ENCODE measurements around the gene NUMBL.

NUMBL gene

GRCh38 chr19:40688987-40689338 lies 1.5 kb downstream of the NUMBL start:
- WGBS, 2 experiments (ENCODE audit: insufficient coverage in 2 of 2) = 85% methylated on average over 4 of the region's 4 CpGs; no CpG with 5 or more reads in 1 of the 2 experiments
- H3K27ac ChIP-seq (ENCODE audit: low read depth, low read length, severe bottlenecking) = no peak overlapping the region

DNA sequence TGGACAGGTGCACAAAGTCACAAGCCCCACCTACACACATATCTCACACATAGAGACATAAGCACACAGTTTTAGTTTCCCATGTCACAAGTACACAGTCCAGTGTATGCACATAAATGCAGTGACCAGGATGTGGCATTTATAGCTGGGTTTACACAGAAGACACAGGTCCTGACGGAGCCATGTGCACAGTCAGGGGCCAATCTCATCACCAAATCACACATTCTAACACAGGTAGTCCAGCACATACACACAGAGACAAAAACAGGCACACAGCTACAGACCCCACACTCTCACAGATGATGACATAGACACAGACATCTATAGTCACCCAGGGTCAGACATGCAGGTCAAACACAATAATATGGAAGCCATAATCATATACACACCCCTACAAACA lies 2.1 kb downstream of the NUMBL start:
- Histone ChIP-seq H3K36me3 (ENCODE audit: control insufficient read depth, insufficient read depth, low read length) (peaks cover 40% of the 10 kb centered on the region), H3K4me3 (ENCODE audit: extremely low read depth, insufficient read depth, low read length, poor library complexity, severe bottlenecking) (no peak overlapping the region), H3K9me3 (ENCODE audit: control insufficient read depth, low read length) (no peaks in the 10 kb centered on the region), H3K4me1 (ENCODE audit: control insufficient read depth, insufficient read depth, low read length, poor library complexity, severe bottlenecking) (peaks cover 3% of the 10 kb centered on the region), H3K27ac (ENCODE audit: low read depth, low read length, severe bottlenecking) (no peak overlapping the region)
- 83 to 100% methylated on average over 1 of the region's 1 CpG for WGBS, 2 experiments (ENCODE audit: insufficient coverage in 2 of 2)

More at GRCh38 chr19:40688987-40689338, 1.5 kb downstream of the NUMBL start:
- Histone ChIP-seq H3K9me3 (ENCODE audit: control insufficient read depth, low read length) (no peaks in the 10 kb centered on the region), H3K4me1 (ENCODE audit: control insufficient read depth, insufficient read depth, low read length, poor library complexity, severe bottlenecking) (peaks cover 3% of the 10 kb centered on the region), H3K36me3 (ENCODE audit: control insufficient read depth, insufficient read depth, low read length) (peaks cover 39% of the 10 kb centered on the region), H3K4me3 (ENCODE audit: extremely low read depth, insufficient read depth, low read length, poor library complexity, severe bottlenecking) (peak overlapping the region; percentile 72)

DNA sequence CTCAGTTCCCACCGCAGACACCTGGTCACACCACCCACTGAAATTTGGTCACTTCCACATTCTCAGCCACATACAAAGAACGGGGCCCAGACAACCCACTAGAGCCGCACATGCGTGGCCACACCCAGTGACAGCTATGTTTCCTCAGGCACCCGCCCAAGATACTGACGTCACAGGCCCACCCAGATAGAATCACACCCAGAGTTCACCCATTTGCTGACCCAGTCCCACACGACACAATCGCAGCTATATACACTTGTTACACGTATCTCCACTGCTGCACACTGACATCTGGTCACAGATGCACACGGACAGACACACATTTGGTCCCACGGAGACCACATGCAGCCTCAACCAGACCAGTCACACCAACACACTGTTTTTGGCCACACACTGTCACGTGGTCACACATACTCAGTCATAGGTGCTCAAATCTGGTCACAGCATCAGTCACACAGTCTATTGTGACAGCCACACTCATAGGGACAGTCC lies 2.9 kb downstream of the NUMBL start:
- Histone ChIP-seq H3K9me3 (ENCODE audit: control insufficient read depth, low read length) (no peaks in the 10 kb centered on the region), H3K27ac (ENCODE audit: low read depth, low read length, severe bottlenecking) (no peak overlapping the region), H3K4me3 (ENCODE audit: extremely low read depth, insufficient read depth, low read length, poor library complexity, severe bottlenecking) (no peak overlapping the region), H3K4me1 (ENCODE audit: control insufficient read depth, insufficient read depth, low read length, poor library complexity, severe bottlenecking) (peaks cover 3% of the 10 kb centered on the region), H3K36me3 (ENCODE audit: control insufficient read depth, insufficient read depth, low read length) (peaks cover 40% of the 10 kb centered on the region)
- WGBS, 2 experiments (ENCODE audit: insufficient coverage in 2 of 2) = 90 to 96% methylated on average over 12 of the region's 12 CpGs

- 97 to 98% methylated on average over 10 to 13 of the region's 14 CpGs for WGBS, 2 experiments (ENCODE audit: insufficient coverage in 2 of 2)
- Histone ChIP-seq H3K4me1 (ENCODE audit: control insufficient read depth, insufficient read depth, low read length, poor library complexity, severe bottlenecking) (peaks cover 3% of the 10 kb centered on the region), H3K9me3 (ENCODE audit: control insufficient read depth, low read length) (no peaks in the 10 kb centered on the region), H3K4me3 (ENCODE audit: extremely low read depth, insufficient read depth, low read length, poor library complexity, severe bottlenecking) (no peak overlapping the region), H3K36me3 (ENCODE audit: control insufficient read depth, insufficient read depth, low read length) (peaks cover 41% of the 10 kb centered on the region), H3K27ac (ENCODE audit: low read depth, low read length, severe bottlenecking) (no peak overlapping the region)
Observed at GRCh38 chr19:40686882-40687524, 3.4 kb downstream of the NUMBL start.

DNA sequence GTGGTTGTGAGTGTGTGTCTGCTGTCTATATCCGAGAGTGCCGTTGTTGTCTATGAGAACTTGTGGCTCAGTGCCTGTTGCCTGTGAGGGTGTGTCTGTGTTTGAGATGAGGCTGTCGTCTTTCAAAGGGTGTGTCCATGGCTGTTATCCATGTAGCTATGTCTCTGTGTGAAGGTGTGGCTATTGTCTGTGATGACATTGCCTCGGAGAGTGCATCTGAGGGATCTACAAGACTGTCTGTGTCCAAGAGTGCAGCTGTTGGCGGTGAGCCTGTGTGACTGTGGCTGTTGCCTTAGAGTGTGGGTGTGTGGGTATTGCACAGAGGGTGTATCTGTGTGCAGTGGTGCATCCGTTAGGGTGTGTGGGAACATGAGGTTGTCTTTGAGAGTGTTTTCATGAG lies 4.9 kb downstream of the NUMBL start:
- WGBS, 2 experiments (ENCODE audit: insufficient coverage in 2 of 2) = 93% methylated on average over 5 to 6 of the region's 6 CpGs
- Histone ChIP-seq H3K4me1 (ENCODE audit: control insufficient read depth, insufficient read depth, low read length, poor library complexity, severe bottlenecking) (no peaks in the 10 kb centered on the region), H3K36me3 (ENCODE audit: control insufficient read depth, insufficient read depth, low read length) (peaks cover 52% of the 10 kb centered on the region), H3K9me3 (ENCODE audit: control insufficient read depth, low read length) (no peaks in the 10 kb centered on the region), H3K27ac (ENCODE audit: low read depth, low read length, severe bottlenecking) (no peak overlapping the region), H3K4me3 (ENCODE audit: extremely low read depth, insufficient read depth, low read length, poor library complexity, severe bottlenecking) (no peak overlapping the region)

GRCh38 chr19:40685016-40685526 lies 5.4 kb downstream of the NUMBL start:
- WGBS, 2 experiments (ENCODE audit: insufficient coverage in 2 of 2) = 96 to 98% methylated on average over 3 of the region's 3 CpGs

GRCh38 chr19:40684280-40684679 lies 6.2 kb downstream of the NUMBL start:
- Histone ChIP-seq H3K36me3 (ENCODE audit: control insufficient read depth, insufficient read depth, low read length) (peaks cover 63% of the 10 kb centered on the region), H3K9me3 (ENCODE audit: control insufficient read depth, low read length) (no peaks in the 10 kb centered on the region), H3K4me1 (ENCODE audit: control insufficient read depth, insufficient read depth, low read length, poor library complexity, severe bottlenecking) (no peaks in the 10 kb centered on the region), H3K27ac (ENCODE audit: low read depth, low read length, severe bottlenecking) (no peak overlapping the region), H3K4me3 (ENCODE audit: extremely low read depth, insufficient read depth, low read length, poor library complexity, severe bottlenecking) (no peak overlapping the region)
- 96% methylated on average over 23 to 32 of the region's 32 CpGs for WGBS, 2 experiments (ENCODE audit: insufficient coverage in 2 of 2)

More at GRCh38 chr19:40685016-40685526, 5.4 kb downstream of the NUMBL start:
- Histone ChIP-seq H3K36me3 (ENCODE audit: control insufficient read depth, insufficient read depth, low read length) (peaks cover 55% of the 10 kb centered on the region), H3K27ac (ENCODE audit: low read depth, low read length, severe bottlenecking) (no peak overlapping the region), H3K4me1 (ENCODE audit: control insufficient read depth, insufficient read depth, low read length, poor library complexity, severe bottlenecking) (no peaks in the 10 kb centered on the region), H3K9me3 (ENCODE audit: control insufficient read depth, low read length) (no peaks in the 10 kb centered on the region), H3K4me3 (ENCODE audit: extremely low read depth, insufficient read depth, low read length, poor library complexity, severe bottlenecking) (no peak overlapping the region)

DNA sequence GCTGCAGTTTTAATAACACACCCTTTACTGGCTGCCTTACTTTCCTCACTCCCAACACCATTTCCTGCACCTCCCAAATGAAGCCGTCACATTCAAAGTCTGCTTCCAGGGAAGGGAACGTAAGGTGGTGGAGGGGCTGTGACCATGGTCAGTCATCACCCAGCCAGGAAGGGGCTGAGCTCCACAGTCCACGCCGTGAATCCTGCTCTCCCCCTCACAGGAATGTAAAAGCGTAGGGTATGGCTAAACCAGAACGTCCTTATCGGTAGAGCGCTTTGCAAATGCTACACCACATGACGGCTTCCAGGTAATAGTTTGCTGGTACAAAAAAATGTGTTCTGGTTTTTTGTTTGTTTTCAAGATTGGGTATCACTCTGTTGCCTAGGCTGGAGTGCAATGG lies 7.0 kb downstream of the NUMBL start:
- Histone ChIP-seq H3K36me3 (ENCODE audit: control insufficient read depth, insufficient read depth, low read length) (peaks cover 71% of the 10 kb centered on the region), H3K9me3 (ENCODE audit: control insufficient read depth, low read length) (no peaks in the 10 kb centered on the region), H3K4me1 (ENCODE audit: control insufficient read depth, insufficient read depth, low read length, poor library complexity, severe bottlenecking) (no peaks in the 10 kb centered on the region), H3K27ac (ENCODE audit: low read depth, low read length, severe bottlenecking) (no peak overlapping the region), H3K4me3 (ENCODE audit: extremely low read depth, insufficient read depth, low read length, poor library complexity, severe bottlenecking) (no peak overlapping the region)
- WGBS, 2 experiments (ENCODE audit: insufficient coverage in 2 of 2) = 97 to 98% methylated on average over 7 to 9 of the region's 9 CpGs

- Histone ChIP-seq H3K4me1 (ENCODE audit: control insufficient read depth, insufficient read depth, low read length, poor library complexity, severe bottlenecking) (no peaks in the 10 kb centered on the region), H3K4me3 (ENCODE audit: extremely low read depth, insufficient read depth, low read length, poor library complexity, severe bottlenecking) (no peak overlapping the region), H3K36me3 (ENCODE audit: control insufficient read depth, insufficient read depth, low read length) (peaks cover 80% of the 10 kb centered on the region), H3K27ac (ENCODE audit: low read depth, low read length, severe bottlenecking) (no peak overlapping the region), H3K9me3 (ENCODE audit: control insufficient read depth, low read length) (no peaks in the 10 kb centered on the region)
- 91 to 97% methylated on average over 11 of the region's 18 CpGs for WGBS, 2 experiments (ENCODE audit: insufficient coverage in 2 of 2)
Observed at GRCh38 chr19:40682431-40682964, 8.0 kb downstream of the NUMBL start.

DNA sequence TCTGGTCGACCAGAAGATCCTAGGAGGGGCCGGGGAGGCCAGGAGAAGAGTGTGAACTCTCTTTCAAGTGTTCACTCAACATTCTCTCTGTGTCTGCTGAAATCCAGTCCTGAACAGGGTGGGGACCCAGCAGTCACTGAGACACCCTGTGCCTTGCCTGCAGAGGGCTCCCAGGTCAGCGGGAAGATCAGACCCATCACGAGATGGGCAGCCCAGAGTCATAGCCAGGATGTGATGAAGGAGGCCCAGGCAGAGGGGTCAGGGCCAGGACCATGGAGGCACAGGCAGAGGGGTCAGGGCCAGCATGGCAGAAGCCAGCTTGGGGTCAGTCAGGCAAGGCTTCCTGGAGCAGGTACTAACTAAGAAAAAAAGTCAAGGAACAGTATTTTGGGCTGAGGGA lies 9.4 kb downstream of the NUMBL start:
- no peak overlapping the region for H3K27ac ChIP-seq (ENCODE audit: low read depth, low read length, severe bottlenecking)
- no peaks in the 10 kb centered on the region for H3K4me1 ChIP-seq (ENCODE audit: control insufficient read depth, insufficient read depth, low read length, poor library complexity, severe bottlenecking)
- peaks cover 88% of the 10 kb centered on the region for H3K36me3 ChIP-seq (ENCODE audit: control insufficient read depth, insufficient read depth, low read length)
- no peak overlapping the region for H3K4me3 ChIP-seq (ENCODE audit: extremely low read depth, insufficient read depth, low read length, poor library complexity, severe bottlenecking)
- WGBS, 2 experiments (ENCODE audit: insufficient coverage in 2 of 2) = 91 to 96% methylated on average over 4 of the region's 4 CpGs
- H3K9me3 ChIP-seq (ENCODE audit: control insufficient read depth, low read length) = no peaks in the 10 kb centered on the region

DNA sequence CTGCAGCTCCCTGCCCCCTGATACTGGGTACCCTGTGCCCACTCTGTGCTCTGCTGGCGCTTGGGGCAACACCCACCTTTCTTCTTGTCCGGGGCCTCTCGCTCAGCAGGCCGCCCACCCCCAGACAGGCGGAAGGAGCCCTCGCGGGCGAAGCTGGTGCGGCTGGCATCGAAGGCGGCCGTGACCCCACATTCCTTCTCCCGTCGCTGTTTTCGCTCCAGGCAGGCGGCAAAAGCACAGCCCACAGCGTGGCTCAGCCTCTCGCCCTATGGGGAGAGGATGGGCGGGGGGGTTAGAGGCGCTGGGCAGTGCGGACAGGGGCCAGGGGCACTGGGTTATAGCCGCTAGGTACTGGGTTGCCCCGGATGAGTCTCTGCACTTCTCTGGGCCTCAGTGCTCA lies 13.3 kb downstream of the NUMBL start:
- Histone ChIP-seq H3K36me3 (ENCODE audit: control insufficient read depth, insufficient read depth, low read length) (peaks cover 96% of the 10 kb centered on the region), H3K4me1 (ENCODE audit: control insufficient read depth, insufficient read depth, low read length, poor library complexity, severe bottlenecking) (no peaks in the 10 kb centered on the region), H3K4me3 (ENCODE audit: extremely low read depth, insufficient read depth, low read length, poor library complexity, severe bottlenecking) (no peak overlapping the region), H3K9me3 (ENCODE audit: control insufficient read depth, low read length) (no peaks in the 10 kb centered on the region), H3K27ac (ENCODE audit: low read depth, low read length, severe bottlenecking) (no peak overlapping the region)
- WGBS, 2 experiments (ENCODE audit: insufficient coverage in 2 of 2) = 97 to 99% methylated on average over 21 to 23 of the region's 23 CpGs

Measured in mesodermal cell (in vitro differentiated cells).